ENCODE data around the gene PIP5K1C.

PIP5K1C gene

GRCh38 chr19:3680939-3681338 is 19.3 kb downstream of the PIP5K1C start:
- H3K4me3 ChIP-seq (ENCODE audit: low read length) = no peak overlapping the region
- no peak for TF ChIP-seq CTCF (conservative IDR thresholded peaks at IDR 0.05; ENCODE audit: low read length)
- no peak for DNase-seq (ENCODE audit: low read depth)

- DNase-seq (ENCODE audit: low read depth) = no peak
- no peak overlapping the region for H3K4me3 ChIP-seq (ENCODE audit: low read length)
- TF ChIP-seq CTCF (conservative IDR thresholded peaks at IDR 0.05; ENCODE audit: low read length) = no peak
Observed at GRCh38 chr19:3679581-3679980, 20.7 kb downstream of the PIP5K1C start.

GRCh38 chr19:3679138-3679537 is 21.1 kb downstream of the PIP5K1C start:
- no peak for DNase-seq (ENCODE audit: low read depth)
- TF ChIP-seq CTCF (conservative IDR thresholded peaks at IDR 0.05; ENCODE audit: low read length) = no peak
- no peak overlapping the region for H3K4me3 ChIP-seq (ENCODE audit: low read length)

- no peak overlapping the region for H3K4me3 ChIP-seq (ENCODE audit: low read length)
- TF ChIP-seq CTCF (conservative IDR thresholded peaks at IDR 0.05; ENCODE audit: low read length) = no peak
- no peak for DNase-seq (ENCODE audit: low read depth)
Observed at GRCh38 chr19:3678188-3678587, 22.1 kb downstream of the PIP5K1C start.

- TF ChIP-seq CTCF (conservative IDR thresholded peaks at IDR 0.05; ENCODE audit: low read length) = no peak
- DNase-seq (ENCODE audit: low read depth) = no peak
- H3K4me3 ChIP-seq (ENCODE audit: low read length) = no peak overlapping the region
Observed at GRCh38 chr19:3674784-3675543, 25.3 kb downstream of the PIP5K1C start.

- TF ChIP-seq CTCF (conservative IDR thresholded peaks at IDR 0.05; ENCODE audit: low read length) = no peak
- no peak overlapping the region for H3K4me3 ChIP-seq (ENCODE audit: low read length)
- no peak for DNase-seq (ENCODE audit: low read depth)
Observed at GRCh38 chr19:3673506-3674439, 26.5 kb downstream of the PIP5K1C start.
